ENCODE measurements around the gene TMEM8B. TPM values are rescaled to one million over a fixed set of nuclear protein-coding genes. Genes with fewer than 3 reads are reported as not detected.
A peak's percentile ranks its signal among the peaks of the same experiment; 100 is the strongest.

TMEM8B gene
- total and polyA plus RNA-seq, 2 donors (not counting 1 experiment from before 2014, with no cell fraction given): 12.2 to 14.5 TPM

- H3K9me3 Mint-ChIP-seq (ENCODE audit: insufficient read depth): no peaks in the 10 kb centered on the region
- H3K4me3 Mint-ChIP-seq: peak overlapping the region; percentile 97
- H3K9me3 ChIP-seq (ENCODE audit: control extremely low read depth in 1 of 3, control insufficient read depth in 2 of 3, insufficient read depth in 1 of 3, low read length in 2 of 3): no peaks in the 10 kb centered on the region
- H3K27me3 ChIP-seq (replicated peaks in 1 of 4; ENCODE audit: control extremely low read depth in 1 of 4, control insufficient read depth in 3 of 4, insufficient read depth in 4 of 4, low read length in 3 of 4): no peaks in the 10 kb centered on the region
- ChIA-PET CTCF (interaction anchor here (0.8 to 4.6 kb wide), 15 partner anchors 9 to 210 kb away, joined by 3 to 58 read pairs (median 5); partner anchors contain the start of genes CCDC107, CREB3, FAM221B and RMRP), POLR2A (interaction anchor here (0.9 to 1.6 kb wide), 5 partner anchors 31 to 208 kb away, joined by 3 read pairs; partner anchors contain the start of genes CREB3, RGP1 and TLN1)
- peaks cover 30% of the 10 kb centered on the region for H3K4me1 Mint-ChIP-seq
- ATAC-seq (ENCODE audit: low read depth): peak; percentile 15
- no peaks in the 10 kb centered on the region for H4K20me1 ChIP-seq (ENCODE audit: control insufficient read depth, insufficient read depth, low read length, poor library complexity, severe bottlenecking)
- DNase-seq: no peak
- H3K79me2 ChIP-seq (ENCODE audit: control insufficient read depth, insufficient read depth, low read length): no peaks in the 10 kb centered on the region
- H2AFZ ChIP-seq (ENCODE audit: insufficient read depth, low read depth, low read length, poor library complexity, severe bottlenecking): peak overlapping the region; percentile 94
- H3K27ac Mint-ChIP-seq: peak overlapping the region; percentile 98
- intact Hi-C loops (cut with micrococcal nuclease): loop anchor here (5.0 kb wide), 1 partner anchor 1147 kb away; a partner anchor contains a TSS
- 8% methylated on average over 28 of the region's 29 CpGs for WGBS (ENCODE audit: insufficient coverage)
- H3K27ac ChIP-seq (ENCODE audit: low read length in 2 of 2): peak overlapping the region; percentile 71 to 87
- no peaks in the 10 kb centered on the region for H3K27me3 Mint-ChIP-seq
- H3K36me3 ChIP-seq (replicated peaks in 1 of 2; ENCODE audit: control extremely low read depth in 1 of 2, control insufficient read depth in 1 of 2, extremely low read depth in 1 of 2, insufficient read depth in 2 of 2, low read length in 1 of 2): peaks cover 0 to under 1% of the 10 kb centered on the region in 2 experiments
- peak overlapping the region; percentile 88 for H3K4me2 ChIP-seq (replicated peaks; ENCODE audit: low read depth, low read length, poor library complexity, severe bottlenecking)
- peaks cover 26 to 33% of the 10 kb centered on the region in 2 donors for H3K4me1 ChIP-seq (ENCODE audit: control insufficient read depth in 2 of 2, insufficient read depth in 2 of 2, low read length in 2 of 2)
- peak overlapping the region; percentile 61 to 94 (median 75) for H3K4me3 ChIP-seq (ENCODE audit: control extremely low read depth in 1 of 5, extremely low read depth in 1 of 5, insufficient read depth in 1 of 5, low read depth in 2 of 5, low read length in 4 of 5)
- no peak for TF ChIP-seq CTCF (IDR thresholded peaks at IDR 0.05)
- TF ChIP-seq EZH2 (IDR thresholded peaks at IDR 0.05; ENCODE audit: borderline replicate concordance, insufficient read depth, low read depth, low read length, poor library complexity, severe bottlenecking): no peak
- H3K9ac ChIP-seq (ENCODE audit: low read length): peak overlapping the region; percentile 90
Measured at GRCh38 chr9:35814106-35814840, 14.8 kb upstream of the TMEM8B start.
